HepG2 (cell line): ENCODE results near the gene SOCS1. TPM values are rescaled to one million over a fixed set of nuclear protein-coding genes. Genes with fewer than 3 reads are reported as not detected.
A peak's percentile ranks its signal among the peaks of the same experiment; 100 is the strongest.

Experiments
- ARID5B ChIP-seq: IDR thresholded peaks from 2 replicates; pipeline ENCODE4 v1.4.0; 2020; ENCODE audit warnings: mild to moderate bottlenecking, missing genetic modification reagents
- ARNTL ChIP-seq: sonication (generic); formaldehyde crosslinking; IDR thresholded peaks from 2 replicates; pipeline ENCODE4 v1.4.0; 2020; ENCODE audit warnings: mild to moderate bottlenecking, missing genetic modification reagents
- DRAP1 ChIP-seq: IDR thresholded peaks from 2 replicates; pipeline ENCODE4 v1.6.1; 2016; ENCODE audit warnings: missing genetic modification reagents, missing compliant biosample characterization
- ESRRA ChIP-seq: sonication (generic); formaldehyde crosslinking; IDR thresholded peaks from 2 replicates; pipeline ENCODE4 v1.5.1; 2020; ENCODE audit warnings: mild to moderate bottlenecking, low read depth, missing genetic modification reagents
- KAT7 ChIP-seq: IDR thresholded peaks from 2 replicates; pipeline ENCODE4 v1.6.1; 2018; ENCODE audit warnings: borderline replicate concordance, missing compliant biosample characterization
- MNT ChIP-seq: fragments of 450-650 bp; IDR thresholded peaks from 2 replicates; pipeline ENCODE4 v1.6.1; 2016
- NFATC3 ChIP-seq: sonication (generic); formaldehyde crosslinking; IDR thresholded peaks from 2 replicates; pipeline ENCODE4 v1.5.1; 2020; ENCODE audit warnings: mild to moderate bottlenecking, missing genetic modification reagents
- NR2F6 ChIP-seq, 2 experiments: IDR thresholded peaks; 2 replicates each; pipeline ENCODE4 v1.6.1; 2016; ENCODE audit warnings: antibody characterized with exemption in 1 of 2, mild to moderate bottlenecking in 1 of 2
- RARA ChIP-seq: IDR thresholded peaks from 2 replicates; pipeline ENCODE4 v1.6.1; 2016; ENCODE audit warnings: missing genetic modification reagents, missing compliant biosample characterization
- RCOR2 ChIP-seq: IDR thresholded peaks from 2 replicates; pipeline ENCODE4 v1.6.1; 2016; ENCODE audit warnings: missing biosample characterization, missing genetic modification reagents
- SPEN ChIP-seq: sonication (generic); formaldehyde crosslinking; IDR thresholded peaks from 2 replicates; pipeline ENCODE4 v1.5.1; 2020; ENCODE audit warnings: low read depth, mild to moderate bottlenecking, missing genetic modification reagents
- TOPORS ChIP-seq: sonication (generic); formaldehyde crosslinking; IDR thresholded peaks from 2 replicates; pipeline ENCODE4 v1.8.0; 2023; ENCODE audit warnings: mild to moderate bottlenecking, missing genetic modification reagents
- XRCC5 ChIP-seq: fragments of 200-400 bp; formaldehyde crosslinking; optimal IDR thresholded peaks from 2 replicates; pipeline ENCODE3; 2017; ENCODE audit warnings: mild to moderate bottlenecking, low read length
- ZBTB8A ChIP-seq: sonication (generic); formaldehyde crosslinking; IDR thresholded peaks from 2 replicates; pipeline ENCODE4 v1.4.0; 2020; ENCODE audit warnings: mild to moderate bottlenecking, low read depth, missing genetic modification reagents, borderline replicate concordance
- ZGPAT ChIP-seq: IDR thresholded peaks from 2 replicates; pipeline ENCODE4 v1.6.1; 2016; ENCODE audit warnings: mild to moderate bottlenecking
- ZNF232 ChIP-seq: sonication (generic); formaldehyde crosslinking; IDR thresholded peaks from 2 replicates; pipeline ENCODE4 v1.4.0; 2020; ENCODE audit warnings: missing genetic modification reagents, borderline replicate concordance
- ZNF292 ChIP-seq: sonication (generic); formaldehyde crosslinking; IDR thresholded peaks from 2 replicates; pipeline ENCODE4 v1.8.1; 2022; ENCODE audit warnings: mild to moderate bottlenecking, low read depth, missing genetic modification reagents, borderline replicate concordance
- ZNF430 ChIP-seq: sonication (generic); formaldehyde crosslinking; IDR thresholded peaks from 2 replicates; pipeline ENCODE4 v1.9.0; 2021; ENCODE audit warnings: mild to moderate bottlenecking, missing genetic modification reagents
- ZNF644 ChIP-seq: IDR thresholded peaks from 2 replicates; pipeline ENCODE4 v1.6.1; 2016; ENCODE audit warnings: low read depth
- ZNF781 ChIP-seq: sonication (generic); formaldehyde crosslinking; IDR thresholded peaks from 2 replicates; pipeline ENCODE4 v1.5.1; 2020; ENCODE audit warnings: borderline replicate concordance, mild to moderate bottlenecking, missing genetic modification reagents; ENCODE audit errors: not compliant biosample characterization
- polyA plus RNA-seq, 8 experiments: library from polyadenylated mRNA; depleted of rRNA in 3 of 8; stranded (reverse) in 7 of 8; unstranded in 1 of 8; fragments of >200 nt; fragmentation: Illumina TruSeq in 4 of 8; extraction: Trizol in 4 of 8; gene quantifications; 2 replicates each; pipeline versions ENCODE4 v1.2.1 to v1.2.3, GENCODE V29; 2011 to 2016; ENCODE audit warnings: low read depth in 4 of 8, missing spikeins in 1 of 8, mixed read lengths in 1 of 8; ENCODE audit not compliant: insufficient read depth in 1 of 8
- total RNA-seq, 5 experiments: library from RNA; depleted of rRNA; stranded (reverse); fragments of >200 nt; fragmentation: Illumina TruSeq; extraction: Trizol; gene quantifications; 2 replicates each; pipeline ENCODE4 v1.2.3, GENCODE V29; 2016; ENCODE audit warnings: low read depth in 1 of 5

SOCS1 gene
- total and polyA plus RNA-seq, 2 of the 13 experiments (the other 11 are each of a cell fraction or from before 2014, with no cell fraction given) = 5.3 to 6.3 TPM

GRCh38 chr16:11270602-11271162 lies 14.7 kb upstream of the SOCS1 start (continued):
- no peak for TF ChIP-seq SPEN (CRISPR knock-in tag)
- TF ChIP-seq ZNF292 (CRISPR knock-in tag) = 0 out of 2 replicates have a peak, but pooled peaks have one; percentile 31
- peak; percentile 41; the same call in 1 of the 2 replicates for TF ChIP-seq DRAP1 (CRISPR knock-in tag)
- no peak for TF ChIP-seq ZBTB8A (CRISPR knock-in tag)
- TF ChIP-seq RARA (CRISPR knock-in tag) = peak; percentile 69
- TF ChIP-seq ESRRA (CRISPR knock-in tag) = peak; percentile 59; the same call in 1 of the 2 replicates
- no peak for TF ChIP-seq MNT
- peak; percentile 10 for TF ChIP-seq XRCC5
- 0 out of 2 replicates have a peak, but pooled peaks have one; percentile 51 for TF ChIP-seq NFATC3 (CRISPR knock-in tag)
- peak; percentile 55; the same call in 1 of the 2 replicates for TF ChIP-seq ARID5B (CRISPR knock-in tag)
- peak; percentile 48 for TF ChIP-seq ZNF781
- TF ChIP-seq ARNTL (CRISPR knock-in tag) = peak; percentile 63; the same call in 1 of the 2 replicates
- TF ChIP-seq ZNF644 = peak; percentile 50; the same call in 1 of the 2 replicates
- TF ChIP-seq TOPORS = 0 out of 2 replicates have a peak, but pooled peaks have one; percentile 67
- TF ChIP-seq ZNF430 (CRISPR knock-in tag) = 0 out of 2 replicates have a peak, but pooled peaks have one; percentile 39
- TF ChIP-seq RCOR2 (CRISPR knock-in tag) = peak; percentile 59
- peak; percentile 77; the same call in 1 of the 2 replicates for TF ChIP-seq ZNF232 (CRISPR knock-in tag)
- peak; percentile 61; the same call in 1 of the 2 replicates for TF ChIP-seq ZGPAT (CRISPR knock-in tag)
- TF ChIP-seq NR2F6 (IDR thresholded peaks at IDR 0.05) = peak; percentile 66
- TF ChIP-seq NR2F6 (CRISPR knock-in tag; IDR thresholded peaks at IDR 0.05) = peak; percentile 45; the same call in 1 of the 2 replicates
- 0 out of 2 replicates have a peak, but pooled peaks have one; percentile 59 for TF ChIP-seq KAT7 (CRISPR knock-in tag)
